G401 (cell line): ENCODE data around the gene IFNK. TPM values are rescaled to one million over a fixed set of nuclear protein-coding genes. Genes with fewer than 3 reads are reported as not detected.

Experiments
- DNase-seq: peaks from one replicate; pipeline ENCODE4 v3.0.0-alpha.2; 2015; ENCODE audit warnings: low spot score
- in situ Hi-C: cut with HindIII; loops from 2 replicates; pipeline ENCODE4 v1.10.0; 2016; ENCODE audit warnings: low sequenced_read_pairs, mixed read lengths
- total RNA-seq: library from RNA; depleted of rRNA; stranded (reverse); fragments of >200 nt; shearing (Covaris generic); gene quantifications from 2 replicates; pipeline ENCODE4 v1.2.3, GENCODE V29; 2014

Gene IFNK
- total RNA-seq, 1 experiment from 2014 or later, result not detected

GRCh38 chr9:27534658-27535209 is 10.6 kb downstream of the IFNK start:
- no peak for DNase-seq
- in situ Hi-C loops, result loop anchor here (25.0 kb wide), 1 partner anchor 197 kb away; no protein-coding TSS in a partner anchor

- DNase-seq, result no peak
- in situ Hi-C loops, result loop anchor here (25.0 kb wide), 1 partner anchor 198 kb away; no protein-coding TSS in a partner anchor
These were observed 11.6 kb downstream of the IFNK start for GRCh38 chr9:27535701-27536118.

- in situ Hi-C loops, result loop anchor here (25.0 kb wide), 1 partner anchor 199 kb away; no protein-coding TSS in a partner anchor
- no peak for DNase-seq
These were observed 12.1 kb downstream of the IFNK start for GRCh38 chr9:27536168-27536567.

- in situ Hi-C loops, result loop anchor here (25.0 kb wide), 1 partner anchor 200 kb away; no protein-coding TSS in a partner anchor
These were observed 12.9 kb downstream of the IFNK start for GRCh38 chr9:27537027-27537435.

GRCh38 chr9:27537756-27538155 is 13.7 kb downstream of the IFNK start:
- in situ Hi-C loops, result loop anchor here (25.0 kb wide), 1 partner anchor 200 kb away; no protein-coding TSS in a partner anchor
- no peak for DNase-seq

More at GRCh38 chr9:27537027-27537435, 12.9 kb downstream of the IFNK start:
- no peak for DNase-seq

GRCh38 chr9:27538647-27539046 is 14.6 kb downstream of the IFNK start:
- in situ Hi-C loops, result loop anchor here (25.0 kb wide), 1 partner anchor 201 kb away; no protein-coding TSS in a partner anchor
- no peak for DNase-seq

- in situ Hi-C loops, result loop anchor here (25.0 kb wide), 1 partner anchor 202 kb away; no protein-coding TSS in a partner anchor
- DNase-seq, result no peak
These were observed 15.7 kb downstream of the IFNK start for GRCh38 chr9:27539479-27540441.

- in situ Hi-C loops, result loop anchor here (25.0 kb wide), 1 partner anchor 203 kb away; no protein-coding TSS in a partner anchor
- DNase-seq, result no peak
These were observed 16.4 kb downstream of the IFNK start for GRCh38 chr9:27540502-27540901.

- in situ Hi-C loops, result loop anchor here (25.0 kb wide), 1 partner anchor 204 kb away; no protein-coding TSS in a partner anchor
- DNase-seq, result no peak
These were observed 17.6 kb downstream of the IFNK start for GRCh38 chr9:27541740-27542139.

- DNase-seq, result peak; percentile 40
- in situ Hi-C loops, result loop anchor here (25.0 kb wide), 1 partner anchor 205 kb away; no protein-coding TSS in a partner anchor
These were observed 18.4 kb downstream of the IFNK start for GRCh38 chr9:27542508-27542907.

- no peak for DNase-seq
- in situ Hi-C loops, result loop anchor here (25.0 kb wide), 1 partner anchor 208 kb away; no protein-coding TSS in a partner anchor
These were observed 21.4 kb downstream of the IFNK start for GRCh38 chr9:27545471-27545870.

- in situ Hi-C loops, result loop anchor here (25.0 kb wide), 1 partner anchor 211 kb away; no protein-coding TSS in a partner anchor
- DNase-seq, result peak; percentile 74
These were observed 24.1 kb downstream of the IFNK start for GRCh38 chr9:27548055-27548741.

GRCh38 chr9:27549196-27549755 is 25.2 kb downstream of the IFNK start:
- in situ Hi-C loops, result loop anchor here (25.0 kb wide), 1 partner anchor 212 kb away; no protein-coding TSS in a partner anchor
- no peak for DNase-seq

GRCh38 chr9:27554712-27555111 is 30.6 kb downstream of the IFNK start:
- in situ Hi-C loops, result no loop called here
- DNase-seq, result no peak

GRCh38 chr9:27556470-27556869 is 32.4 kb downstream of the IFNK start:
- in situ Hi-C loops, result no loop called here
- no peak for DNase-seq

GRCh38 chr9:27558307-27558706 is 34.2 kb downstream of the IFNK start:
- in situ Hi-C loops, result no loop called here
- no peak for DNase-seq

- DNase-seq, result no peak
- in situ Hi-C loops, result no loop called here
These were observed 36.4 kb downstream of the IFNK start for GRCh38 chr9:27560457-27560856.

GRCh38 chr9:27561685-27562084 is 37.6 kb downstream of the IFNK start:
- in situ Hi-C loops, result no loop called here
- no peak for DNase-seq
